HL-60 (cell line): ENCODE measurements around the gene MAGED4B.

Experiments used
- CTCF ChIP-seq: IDR thresholded peaks from one replicate; pipeline ENCODE4 v1.5.1; 2011; ENCODE audit warnings: low read length, control low read depth, inconsistent platforms; ENCODE audit not compliant: insufficient read depth
- POLR2AphosphoS5 ChIP-seq: IDR thresholded peaks from 2 replicates; pipeline ENCODE4 v1.6.1; 2012; ENCODE audit warnings: low read depth
- SPI1 ChIP-seq: IDR thresholded peaks from 2 replicates; pipeline ENCODE4 v1.6.1; 2012; ENCODE audit warnings: low read depth, mild to moderate bottlenecking, borderline replicate concordance
- TF ChIP-seq, protein P1 (sequence below): IDR thresholded peaks from 2 replicates; pipeline ENCODE4 v1.6.1; 2012; ENCODE audit warnings: low read depth; ENCODE audit not compliant: insufficient replicate concordance

DNA sequence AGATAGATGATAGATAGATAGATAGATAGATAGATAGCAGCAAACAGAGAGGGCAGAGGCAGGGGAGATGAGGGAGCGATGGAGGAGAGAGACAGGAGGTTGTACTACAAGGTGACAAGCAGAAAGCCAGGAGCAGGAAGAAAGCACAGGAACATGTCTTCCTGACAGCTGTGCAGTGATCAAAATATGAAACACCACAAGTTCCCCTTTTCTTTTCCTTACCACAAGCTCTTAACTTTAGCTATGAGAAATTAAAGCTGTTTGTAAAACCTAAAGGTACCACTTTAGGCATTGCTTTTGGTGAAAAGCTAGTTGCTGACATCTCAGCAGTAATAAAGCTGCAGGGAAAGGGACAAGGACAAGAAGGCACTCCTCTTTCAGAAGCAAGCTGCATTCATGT is 9.1 kb upstream of the MAGED4B start:
- TF ChIP-seq CTCF (no peak), SPI1 (no peak), POLR2AphosphoS5 (no peak)
- TF ChIP-seq, protein P1, sequence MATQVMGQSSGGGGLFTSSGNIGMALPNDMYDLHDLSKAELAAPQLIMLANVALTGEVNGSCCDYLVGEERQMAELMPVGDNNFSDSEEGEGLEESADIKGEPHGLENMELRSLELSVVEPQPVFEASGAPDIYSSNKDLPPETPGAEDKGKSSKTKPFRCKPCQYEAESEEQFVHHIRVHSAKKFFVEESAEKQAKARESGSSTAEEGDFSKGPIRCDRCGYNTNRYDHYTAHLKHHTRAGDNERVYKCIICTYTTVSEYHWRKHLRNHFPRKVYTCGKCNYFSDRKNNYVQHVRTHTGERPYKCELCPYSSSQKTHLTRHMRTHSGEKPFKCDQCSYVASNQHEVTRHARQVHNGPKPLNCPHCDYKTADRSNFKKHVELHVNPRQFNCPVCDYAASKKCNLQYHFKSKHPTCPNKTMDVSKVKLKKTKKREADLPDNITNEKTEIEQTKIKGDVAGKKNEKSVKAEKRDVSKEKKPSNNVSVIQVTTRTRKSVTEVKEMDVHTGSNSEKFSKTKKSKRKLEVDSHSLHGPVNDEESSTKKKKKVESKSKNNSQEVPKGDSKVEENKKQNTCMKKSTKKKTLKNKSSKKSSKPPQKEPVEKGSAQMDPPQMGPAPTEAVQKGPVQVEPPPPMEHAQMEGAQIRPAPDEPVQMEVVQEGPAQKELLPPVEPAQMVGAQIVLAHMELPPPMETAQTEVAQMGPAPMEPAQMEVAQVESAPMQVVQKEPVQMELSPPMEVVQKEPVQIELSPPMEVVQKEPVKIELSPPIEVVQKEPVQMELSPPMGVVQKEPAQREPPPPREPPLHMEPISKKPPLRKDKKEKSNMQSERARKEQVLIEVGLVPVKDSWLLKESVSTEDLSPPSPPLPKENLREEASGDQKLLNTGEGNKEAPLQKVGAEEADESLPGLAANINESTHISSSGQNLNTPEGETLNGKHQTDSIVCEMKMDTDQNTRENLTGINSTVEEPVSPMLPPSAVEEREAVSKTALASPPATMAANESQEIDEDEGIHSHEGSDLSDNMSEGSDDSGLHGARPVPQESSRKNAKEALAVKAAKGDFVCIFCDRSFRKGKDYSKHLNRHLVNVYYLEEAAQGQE: no peak
